ENCODE results near the gene INSYN2B. TPM values are rescaled to one million over a fixed set of nuclear protein-coding genes. Genes with fewer than 3 reads are reported as not detected.

The INSYN2B gene
- total and polyA plus RNA-seq, 7 donors: under 0.01 to 0.27 (median 0.10) TPM; not detected in 3

GRCh38 chr5:170012622-170013021 is 32.3 kb upstream of the INSYN2B start:
- Histone ChIP-seq H3K27me3 (no peaks in the 10 kb centered on the region), H3K27ac (no peak overlapping the region), H3K4me1 (no peaks in the 10 kb centered on the region), H3K9me3 (no peaks in the 10 kb centered on the region), H3K36me3 (no peaks in the 10 kb centered on the region), H3K4me3 (no peak overlapping the region)
- 52 to 77% methylated on average over 11 of the region's 11 CpGs for WGBS, 2 donors
- intact Hi-C loops (cut with DNase I): no loop called here
- no peak for TF ChIP-seq POLR2AphosphoS5 (IDR thresholded peaks at IDR 0.05)
- DNase-seq: no peak

- DNase-seq: no peak
- Histone ChIP-seq H3K9me3 (no peaks in the 10 kb centered on the region), H3K36me3 (no peaks in the 10 kb centered on the region), H3K4me3 (no peak overlapping the region), H3K27me3 (no peaks in the 10 kb centered on the region), H3K27ac (no peak overlapping the region), H3K4me1 (no peaks in the 10 kb centered on the region)
- TF ChIP-seq POLR2AphosphoS5 (IDR thresholded peaks at IDR 0.05) (no peak), EP300 (IDR thresholded peaks at IDR 0.05) (no peak), CTCF (IDR thresholded peaks at IDR 0.05) (no peak), POLR2A (IDR thresholded peaks at IDR 0.05) (no peak)
- intact Hi-C loops (cut with DNase I): no loop called here
- 63 to 84% methylated on average over 2 of the region's 2 CpGs for whole genome bisulfite sequencing, 2 donors
Measured at GRCh38 chr5:170011751-170012150, 31.5 kb upstream of the INSYN2B start.

GRCh38 chr5:170010595-170010994 is 30.3 kb upstream of the INSYN2B start:
- Histone ChIP-seq H3K27me3 (no peaks in the 10 kb centered on the region), H3K4me3 (no peak overlapping the region), H3K27ac (no peak overlapping the region), H3K36me3 (no peaks in the 10 kb centered on the region), H3K9me3 (no peaks in the 10 kb centered on the region), H3K4me1 (no peaks in the 10 kb centered on the region)
- 67 to 78% methylated on average over 4 of the region's 4 CpGs for WGBS, 2 donors
- TF ChIP-seq EP300 (IDR thresholded peaks at IDR 0.05): no peak
- TF ChIP-seq POLR2AphosphoS5 (IDR thresholded peaks at IDR 0.05): no peak
- TF ChIP-seq CTCF (IDR thresholded peaks at IDR 0.05): no peak
- no peak for TF ChIP-seq POLR2A (IDR thresholded peaks at IDR 0.05)
- no peak for DNase-seq
- intact Hi-C loops (cut with DNase I): no loop called here

- Histone ChIP-seq H3K27me3 (no peaks in the 10 kb centered on the region), H3K27ac (no peak overlapping the region), H3K36me3 (no peaks in the 10 kb centered on the region), H3K4me3 (no peak overlapping the region), H3K4me1 (no peaks in the 10 kb centered on the region), H3K9me3 (no peaks in the 10 kb centered on the region)
- no peak for DNase-seq
- intact Hi-C loops (cut with DNase I): no loop called here
- TF ChIP-seq EP300 (IDR thresholded peaks at IDR 0.05) (no peak), POLR2A (IDR thresholded peaks at IDR 0.05) (no peak), CTCF (IDR thresholded peaks at IDR 0.05) (no peak), POLR2AphosphoS5 (IDR thresholded peaks at IDR 0.05) (no peak)
- 81 to 86% methylated on average over 6 of the region's 6 CpGs for WGBS, 2 donors
Measured at GRCh38 chr5:170008376-170008775, 28.1 kb upstream of the INSYN2B start.

- Histone ChIP-seq H3K4me1 (no peaks in the 10 kb centered on the region), H3K4me3 (no peak overlapping the region), H3K36me3 (no peaks in the 10 kb centered on the region), H3K27ac (no peak overlapping the region), H3K9me3 (no peaks in the 10 kb centered on the region), H3K27me3 (no peaks in the 10 kb centered on the region)
- no peak for DNase-seq
- no peak for TF ChIP-seq CTCF (IDR thresholded peaks at IDR 0.05)
- no peak for TF ChIP-seq EP300 (IDR thresholded peaks at IDR 0.05)
- TF ChIP-seq POLR2AphosphoS5 (IDR thresholded peaks at IDR 0.05): no peak
- TF ChIP-seq POLR2A (IDR thresholded peaks at IDR 0.05): no peak
- intact Hi-C loops (cut with DNase I): no loop called here
- 57 to 75% methylated on average over 6 of the region's 6 CpGs for WGBS, 2 donors
Measured at GRCh38 chr5:170006021-170006420, 25.7 kb upstream of the INSYN2B start.
